HepG2 (cell line): ENCODE measurements around the gene SLC7A8. TPM values are rescaled to one million over a fixed set of nuclear protein-coding genes. Genes with fewer than 3 reads are reported as not detected.

Experiments
- CAMTA2 ChIP-seq: sonication (generic); formaldehyde crosslinking; IDR thresholded peaks from 2 replicates; pipeline ENCODE4 v1.4.0; 2020; ENCODE audit warnings: mild to moderate bottlenecking, missing genetic modification reagents, borderline replicate concordance
- CREM ChIP-seq, 2 experiments: sonication (generic) in 1 of 2; formaldehyde crosslinking in 1 of 2; IDR thresholded peaks; 2 replicates each; pipeline versions ENCODE4 v1.4.0 to v1.6.1; 2016 to 2020; ENCODE audit warnings: antibody characterized with exemption in 1 of 2, mild to moderate bottlenecking in 1 of 2, missing genetic modification reagents in 1 of 2
- EHMT2 ChIP-seq: fragments of 200-600 bp; sonication (generic); IDR thresholded peaks from 2 replicates; pipeline ENCODE4 v1.7.0; 2017; ENCODE audit warnings: antibody characterized with exemption, low read depth, low read length, borderline replicate concordance
- GABPA ChIP-seq, 2 experiments: IDR thresholded peaks; 2 replicates each; pipeline ENCODE4 v1.6.1; 2011 to 2016; ENCODE audit warnings: low read depth in 2 of 2, low read length in 1 of 2, missing biosample characterization in 1 of 2, missing genetic modification characterization in 1 of 2
- HNRNPH1 ChIP-seq: fragments of 200-400 bp; formaldehyde crosslinking; optimal IDR thresholded peaks from 2 replicates; pipeline ENCODE3; 2017; ENCODE audit warnings: mild to moderate bottlenecking, low read depth, low read length
- MAFG ChIP-seq: sonication (generic); formaldehyde crosslinking; IDR thresholded peaks from 2 replicates; pipeline ENCODE4 v1.5.1; 2020; ENCODE audit warnings: mild to moderate bottlenecking, missing genetic modification reagents
- MED13 ChIP-seq: sonication (generic); formaldehyde crosslinking; IDR thresholded peaks from 2 replicates; pipeline ENCODE4 v1.5.0; 2020; ENCODE audit warnings: missing genetic modification reagents
- MIXL1 ChIP-seq: IDR thresholded peaks from 2 replicates; pipeline ENCODE4 v1.6.1; 2016
- NCOA5 ChIP-seq: sonication (generic); formaldehyde crosslinking; IDR thresholded peaks from 2 replicates; pipeline ENCODE4 v1.4.0; 2020; ENCODE audit warnings: missing genetic modification reagents
- PHF8 ChIP-seq: sonication (generic); formaldehyde crosslinking; IDR thresholded peaks from 2 replicates; pipeline ENCODE4 v1.5.0; 2020; ENCODE audit warnings: missing genetic modification reagents
- SMYD3 ChIP-seq: sonication (generic); formaldehyde crosslinking; IDR thresholded peaks from 2 replicates; pipeline ENCODE4 v1.8.1; 2023; ENCODE audit warnings: mild to moderate bottlenecking, missing genetic modification reagents
- SP2 ChIP-seq: sonication (generic); formaldehyde crosslinking; IDR thresholded peaks from 2 replicates; pipeline ENCODE4 v1.5.1; 2020; ENCODE audit warnings: mild to moderate bottlenecking, missing genetic modification reagents
- SP5 ChIP-seq: IDR thresholded peaks from 2 replicates; pipeline ENCODE4 v1.6.1; 2016; ENCODE audit warnings: low read depth, borderline replicate concordance
- SRSF4 ChIP-seq: fragments of 200-400 bp; formaldehyde crosslinking; IDR thresholded peaks from one replicate; pipeline ENCODE4 v1.6.1; 2018; ENCODE audit warnings: mild to moderate bottlenecking, low read depth, low read length, moderate library complexity; ENCODE audit not compliant: poor library complexity, severe bottlenecking
- ZFP82 ChIP-seq: sonication (generic); formaldehyde crosslinking; IDR thresholded peaks from 2 replicates; pipeline ENCODE4 v1.5.1; 2020; ENCODE audit warnings: mild to moderate bottlenecking, missing genetic modification reagents, borderline replicate concordance
- ZIK1 ChIP-seq: sonication (generic); formaldehyde crosslinking; IDR thresholded peaks from 2 replicates; pipeline ENCODE4 v1.5.0; 2020; ENCODE audit warnings: mild to moderate bottlenecking, low read depth, missing genetic modification reagents, borderline replicate concordance
- ZNF546 ChIP-seq: sonication (generic); formaldehyde crosslinking; conservative IDR thresholded peaks from 2 replicates; pipeline ENCODE4 v1.8.1; 2023; ENCODE audit warnings: mild to moderate bottlenecking, missing genetic modification reagents
- ZNF547 ChIP-seq: sonication (generic); formaldehyde crosslinking; IDR thresholded peaks from 2 replicates; pipeline ENCODE4 v1.5.1; 2020; ENCODE audit warnings: mild to moderate bottlenecking, missing genetic modification reagents
- ZNF589 ChIP-seq: sonication (generic); formaldehyde crosslinking; conservative IDR thresholded peaks from 2 replicates; pipeline ENCODE4 v1.8.0; 2022; ENCODE audit warnings: mild to moderate bottlenecking, moderate library complexity, missing genetic modification reagents
- ZNF672 ChIP-seq: sonication (generic); formaldehyde crosslinking; IDR thresholded peaks from 2 replicates; pipeline ENCODE4 v1.8.1; 2022; ENCODE audit warnings: missing genetic modification reagents
- ZNF816 ChIP-seq: sonication (generic); formaldehyde crosslinking; IDR thresholded peaks from 2 replicates; pipeline ENCODE4 v1.8.0; 2022; ENCODE audit warnings: missing genetic modification reagents, mild to moderate bottlenecking, borderline replicate concordance
- ZZZ3 ChIP-seq: sonication (generic); formaldehyde crosslinking; IDR thresholded peaks from 2 replicates; pipeline ENCODE4 v1.4.0; 2020; ENCODE audit warnings: missing genetic modification reagents, mild to moderate bottlenecking, borderline replicate concordance
- polyA plus RNA-seq, 8 experiments: library from polyadenylated mRNA; depleted of rRNA in 3 of 8; stranded (reverse) in 7 of 8; unstranded in 1 of 8; fragments of >200 nt; fragmentation: Illumina TruSeq in 4 of 8; extraction: Trizol in 4 of 8; gene quantifications; 2 replicates each; pipeline versions ENCODE4 v1.2.1 to v1.2.3, GENCODE V29; 2011 to 2016; ENCODE audit warnings: low read depth in 4 of 8, missing spikeins in 1 of 8, mixed read lengths in 1 of 8; ENCODE audit not compliant: insufficient read depth in 1 of 8
- total RNA-seq, 5 experiments: library from RNA; depleted of rRNA; stranded (reverse); fragments of >200 nt; fragmentation: Illumina TruSeq; extraction: Trizol; gene quantifications; 2 replicates each; pipeline ENCODE4 v1.2.3, GENCODE V29; 2016; ENCODE audit warnings: low read depth in 1 of 5
- TF ChIP-seq, protein P1 (sequence below), 2 experiments: sonication (generic) in 1 of 2; formaldehyde crosslinking in 1 of 2; IDR thresholded peaks; 2 replicates each; pipeline versions ENCODE4 v1.6.1 to v1.9.0; 2014 to 2022; ENCODE audit warnings: antibody characterized with exemption in 1 of 2, borderline replicate concordance in 1 of 2, inconsistent platforms in 1 of 2, low read depth in 1 of 2, missing genetic modification reagents in 1 of 2
- TF ChIP-seq, protein P2 (sequence below): IDR thresholded peaks from 2 replicates; pipeline ENCODE4 v1.6.1; 2018; ENCODE audit warnings: missing genetic modification reagents, mild to moderate bottlenecking, missing compliant biosample characterization

SLC7A8 gene
- total and polyA plus RNA-seq, 2 of the 13 experiments (the other 11 are each of a cell fraction or from before 2014, with no cell fraction given) = 0.25 TPM; not detected in 1

- TF ChIP-seq MIXL1 = peak; percentile 92
- peak; percentile 78 for TF ChIP-seq ZNF547 (CRISPR knock-in tag)
- no peak for TF ChIP-seq ZNF672 (CRISPR knock-in tag)
- no peak for TF ChIP-seq HNRNPH1
- TF ChIP-seq CAMTA2 (CRISPR knock-in tag) = no peak
- peak; percentile 44; the same call in 1 of the 2 replicates for TF ChIP-seq PHF8 (CRISPR knock-in tag)
- no peak for TF ChIP-seq CREM (IDR thresholded peaks at IDR 0.05)
- no peak for TF ChIP-seq CREM (CRISPR knock-in tag; IDR thresholded peaks at IDR 0.05)
- TF ChIP-seq NCOA5 = no peak
- no peak for TF ChIP-seq SMYD3
- no peak for TF ChIP-seq EHMT2
- peak; percentile 79; the same call in 1 of the 2 replicates for TF ChIP-seq ZIK1 (CRISPR knock-in tag)
- no peak for TF ChIP-seq SP2
- TF ChIP-seq, protein P1, sequence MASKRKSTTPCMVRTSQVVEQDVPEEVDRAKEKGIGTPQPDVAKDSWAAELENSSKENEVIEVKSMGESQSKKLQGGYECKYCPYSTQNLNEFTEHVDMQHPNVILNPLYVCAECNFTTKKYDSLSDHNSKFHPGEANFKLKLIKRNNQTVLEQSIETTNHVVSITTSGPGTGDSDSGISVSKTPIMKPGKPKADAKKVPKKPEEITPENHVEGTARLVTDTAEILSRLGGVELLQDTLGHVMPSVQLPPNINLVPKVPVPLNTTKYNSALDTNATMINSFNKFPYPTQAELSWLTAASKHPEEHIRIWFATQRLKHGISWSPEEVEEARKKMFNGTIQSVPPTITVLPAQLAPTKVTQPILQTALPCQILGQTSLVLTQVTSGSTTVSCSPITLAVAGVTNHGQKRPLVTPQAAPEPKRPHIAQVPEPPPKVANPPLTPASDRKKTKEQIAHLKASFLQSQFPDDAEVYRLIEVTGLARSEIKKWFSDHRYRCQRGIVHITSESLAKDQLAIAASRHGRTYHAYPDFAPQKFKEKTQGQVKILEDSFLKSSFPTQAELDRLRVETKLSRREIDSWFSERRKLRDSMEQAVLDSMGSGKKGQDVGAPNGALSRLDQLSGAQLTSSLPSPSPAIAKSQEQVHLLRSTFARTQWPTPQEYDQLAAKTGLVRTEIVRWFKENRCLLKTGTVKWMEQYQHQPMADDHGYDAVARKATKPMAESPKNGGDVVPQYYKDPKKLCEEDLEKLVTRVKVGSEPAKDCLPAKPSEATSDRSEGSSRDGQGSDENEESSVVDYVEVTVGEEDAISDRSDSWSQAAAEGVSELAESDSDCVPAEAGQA (IDR thresholded peaks at IDR 0.05; ENCODE audit: low read depth) = peak; percentile 60; the same call in 1 of the 2 replicates
- TF ChIP-seq, protein P1 (CRISPR knock-in tag; IDR thresholded peaks at IDR 0.05; ENCODE audit: borderline replicate concordance) = no peak
- TF ChIP-seq ZNF546 = no peak
- no peak for TF ChIP-seq ZNF589
- no peak for TF ChIP-seq MED13
- TF ChIP-seq MAFG (CRISPR knock-in tag) = no peak
- no peak for TF ChIP-seq ZFP82
- no peak for TF ChIP-seq SRSF4
- TF ChIP-seq ZNF816 = no peak
- no peak for TF ChIP-seq GABPA (IDR thresholded peaks at IDR 0.05; ENCODE audit: low read depth, low read length)
- no peak for TF ChIP-seq GABPA (CRISPR knock-in tag; IDR thresholded peaks at IDR 0.05; ENCODE audit: low read depth)
- TF ChIP-seq SP5 (CRISPR knock-in tag) = peak; percentile 54; the same call in 1 of the 2 replicates
- no peak for TF ChIP-seq ZZZ3
- TF ChIP-seq, protein P2, sequence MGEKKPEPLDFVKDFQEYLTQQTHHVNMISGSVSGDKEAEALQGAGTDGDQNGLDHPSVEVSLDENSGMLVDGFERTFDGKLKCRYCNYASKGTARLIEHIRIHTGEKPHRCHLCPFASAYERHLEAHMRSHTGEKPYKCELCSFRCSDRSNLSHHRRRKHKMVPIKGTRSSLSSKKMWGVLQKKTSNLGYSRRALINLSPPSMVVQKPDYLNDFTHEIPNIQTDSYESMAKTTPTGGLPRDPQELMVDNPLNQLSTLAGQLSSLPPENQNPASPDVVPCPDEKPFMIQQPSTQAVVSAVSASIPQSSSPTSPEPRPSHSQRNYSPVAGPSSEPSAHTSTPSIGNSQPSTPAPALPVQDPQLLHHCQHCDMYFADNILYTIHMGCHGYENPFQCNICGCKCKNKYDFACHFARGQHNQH (CRISPR knock-in tag) = peak; percentile 97
Observed at GRCh38 chr14:23120541-23121251, 62.8 kb downstream of the SLC7A8 start (continued).
